ENCODE results near the gene CFAP99.

Gene CFAP99

GRCh38 chr4:2412534-2412884 lies 6.2 kb upstream of the CFAP99 start:
- no peak for DNase-seq (ENCODE audit: low read depth)

- peak; percentile 90 for DNase-seq (ENCODE audit: low read depth)
Observed at GRCh38 chr4:2412885-2413716, 5.7 kb upstream of the CFAP99 start.

DNA sequence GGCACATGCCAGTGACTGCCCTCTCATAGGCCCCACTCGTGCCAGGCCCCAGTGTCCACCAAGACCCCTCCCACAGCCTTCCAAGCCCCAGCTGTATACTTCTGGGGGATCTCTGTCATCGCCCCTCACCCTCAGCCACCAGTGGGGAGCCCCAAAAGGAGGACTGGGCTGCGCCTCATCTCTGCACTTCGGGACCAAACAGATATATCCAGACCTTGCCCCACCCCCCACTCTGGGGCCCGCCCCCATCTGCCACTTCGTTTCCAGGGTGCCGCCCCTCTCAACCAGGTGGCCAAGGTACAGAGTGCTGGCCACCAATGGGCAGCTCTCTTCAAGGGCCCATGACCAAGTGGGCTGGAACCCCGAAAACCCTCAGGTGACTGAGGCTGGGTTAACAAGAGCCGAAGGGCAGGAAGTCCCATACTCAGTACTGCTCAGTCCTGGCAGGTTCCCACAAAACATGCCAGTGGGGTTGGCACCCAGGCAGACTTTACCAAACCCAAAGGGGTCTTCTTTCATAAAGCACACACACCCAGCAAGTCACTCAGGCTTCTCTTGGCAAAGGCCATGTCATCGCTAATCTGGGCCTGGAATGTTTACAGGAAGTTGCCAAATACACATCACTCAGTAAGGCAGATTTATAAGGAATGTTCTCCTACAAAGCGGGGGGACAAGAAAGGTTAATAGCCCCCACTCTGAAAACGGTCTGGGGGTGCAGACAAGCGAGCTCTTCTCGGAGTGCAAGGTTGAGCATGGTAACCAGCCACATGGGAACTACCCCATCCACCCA lies 4.7 kb upstream of the CFAP99 start:
- DNase-seq (ENCODE audit: low read depth) = peak; percentile 54

GRCh38 chr4:2415213-2415612 lies 3.5 kb upstream of the CFAP99 start:
- DNase-seq (ENCODE audit: low read depth) = no peak

DNA sequence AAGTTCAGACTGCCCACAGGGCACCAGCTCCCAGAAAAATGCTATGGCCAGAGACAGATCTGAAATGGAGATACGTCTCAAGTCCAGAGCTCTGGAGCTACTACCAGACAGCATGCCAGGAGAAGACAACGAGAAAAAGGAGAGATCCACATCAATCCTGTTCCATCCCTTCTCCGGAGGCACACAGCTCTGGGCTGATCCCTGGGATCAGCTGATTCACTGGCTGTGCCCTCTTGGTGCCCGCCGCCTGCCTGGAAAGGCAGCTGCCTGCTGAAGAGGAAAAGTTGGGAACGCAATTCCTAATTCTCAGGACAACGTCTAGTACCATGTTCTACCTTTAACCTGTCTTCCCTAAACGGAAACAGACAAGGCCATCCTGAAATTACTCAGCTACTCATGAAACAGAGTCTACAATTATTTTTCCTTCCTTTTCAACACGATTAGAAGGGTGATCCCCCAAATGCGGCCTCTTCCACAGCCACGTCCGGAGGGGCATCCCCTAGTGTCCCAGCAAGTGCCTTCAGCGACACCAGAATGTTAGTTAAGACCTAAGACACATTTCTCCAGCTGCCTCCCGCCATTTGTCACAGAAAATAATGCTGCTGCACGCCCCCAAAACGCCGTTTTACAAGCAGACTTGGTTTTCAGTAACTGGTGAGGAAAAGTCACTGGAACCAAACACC lies 2.7 kb upstream of the CFAP99 start:
- DNase-seq (ENCODE audit: low read depth) = no peak

DNA sequence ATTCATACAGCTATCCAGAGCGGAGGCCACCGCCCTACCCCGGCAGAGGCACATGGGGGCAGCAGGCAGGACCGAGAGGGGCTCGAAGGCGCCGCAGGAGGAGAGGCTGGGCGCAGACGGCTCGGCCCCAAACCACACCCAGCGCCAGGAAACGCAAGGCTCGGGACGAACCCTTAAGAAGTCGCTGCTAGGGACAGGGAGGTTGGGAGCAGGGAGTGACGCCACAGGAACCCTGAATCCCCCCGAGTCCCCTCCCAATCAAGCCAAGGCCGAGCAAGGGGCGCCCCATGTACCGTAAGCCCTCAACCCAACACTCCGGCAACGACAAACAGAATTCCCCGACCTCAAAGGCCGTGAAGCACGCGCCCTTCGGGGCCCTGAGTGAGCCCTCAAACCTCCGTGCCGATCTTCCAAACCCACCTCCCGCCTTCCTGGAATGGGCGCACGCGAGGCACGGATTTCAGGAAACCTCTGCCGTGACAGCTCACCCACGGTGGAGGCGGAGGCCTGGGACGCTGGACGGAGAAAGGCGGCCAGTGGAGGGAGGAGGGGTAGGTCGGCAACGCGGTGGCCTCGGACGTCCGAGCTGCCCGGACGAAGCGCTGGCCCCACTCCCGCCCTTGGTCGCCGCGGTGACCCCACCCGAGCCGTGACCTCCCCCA lies 2.1 kb upstream of the CFAP99 start:
- DNase-seq (ENCODE audit: low read depth) = no peak

- DNase-seq (ENCODE audit: low read depth) = no peak
Observed at GRCh38 chr4:2417226-2417764, 1.5 kb upstream of the CFAP99 start.

GRCh38 chr4:2417765-2418649 lies 748 bp upstream of the CFAP99 start, which contains the start of gene ZFYVE28:
TSS of gene ZFYVE28 (minus strand) at chr4:2418645. CDS start at chr4:2418323, 322 bp downstream.
- peak; percentile 17 for DNase-seq (ENCODE audit: low read depth)

- DNase-seq (ENCODE audit: low read depth) = no peak
Observed at GRCh38 chr4:2419814-2420213, 1.1 kb downstream of the CFAP99 start.

GRCh38 chr4:2421928-2422327 lies 3.2 kb downstream of the CFAP99 start:
- no peak for DNase-seq (ENCODE audit: low read depth)

DNA sequence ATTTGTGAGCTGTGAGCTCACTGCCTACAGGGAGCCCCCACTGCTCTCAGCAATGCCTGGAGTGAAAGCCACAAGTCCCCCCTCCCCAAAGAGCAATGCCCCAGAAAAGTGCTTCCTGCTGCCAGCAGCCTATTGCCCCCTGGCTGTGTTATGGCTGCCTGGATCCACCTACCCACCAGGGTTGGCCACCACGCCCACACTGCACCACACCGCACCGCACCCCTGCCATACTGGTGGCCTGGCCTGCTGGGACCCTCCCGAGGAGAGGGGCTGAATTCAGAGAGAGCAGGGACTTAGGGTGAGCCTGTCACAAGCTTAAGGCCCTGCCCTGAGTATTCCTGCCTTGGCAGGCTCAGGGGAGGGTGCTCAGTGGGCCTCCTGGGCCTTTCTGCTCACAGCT lies 4.3 kb downstream of the CFAP99 start:
- DNase-seq (ENCODE audit: low read depth) = no peak

GRCh38 chr4:2423695-2424094 lies 4.9 kb downstream of the CFAP99 start:
- DNase-seq (ENCODE audit: low read depth) = no peak

- peak; percentile 47 for DNase-seq (ENCODE audit: low read depth)
Observed at GRCh38 chr4:2424581-2424980, 5.8 kb downstream of the CFAP99 start.

GRCh38 chr4:2425386-2426068 lies 6.8 kb downstream of the CFAP99 start:
- no peak for DNase-seq (ENCODE audit: low read depth)

GRCh38 chr4:2426069-2426397 lies 7.3 kb downstream of the CFAP99 start:
- no peak for DNase-seq (ENCODE audit: low read depth)

DNA sequence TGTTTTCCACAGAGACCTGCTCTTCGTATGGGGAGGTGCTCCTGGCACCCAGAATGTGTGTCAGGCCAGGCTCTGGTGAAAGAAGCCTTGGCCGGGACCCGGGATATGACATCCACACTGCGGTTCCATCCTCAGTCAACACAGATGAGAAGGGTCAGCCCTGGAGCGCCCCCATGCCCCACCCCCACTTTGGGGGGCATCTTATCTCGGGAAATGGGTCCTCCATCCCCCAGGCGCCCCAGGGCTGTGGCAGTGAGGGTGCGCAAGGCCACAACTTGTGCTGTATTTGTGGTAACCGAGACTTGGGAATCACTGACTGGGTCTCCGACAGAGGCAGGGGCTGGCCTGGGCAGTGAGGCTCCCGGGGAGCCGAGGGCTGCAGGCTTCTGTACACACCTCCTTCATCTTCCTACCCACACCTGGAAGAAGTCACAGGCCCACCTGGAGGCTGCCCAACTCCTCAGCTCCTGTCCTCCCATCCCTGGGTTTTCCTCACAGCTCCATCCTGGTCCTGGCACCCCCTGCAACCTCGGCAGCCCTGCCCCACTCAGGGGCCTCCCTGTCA lies 8.0 kb downstream of the CFAP99 start:
- DNase-seq (ENCODE audit: low read depth) = no peak

- DNase-seq (ENCODE audit: low read depth) = no peak
Observed at GRCh38 chr4:2427383-2428334, 8.9 kb downstream of the CFAP99 start.

DNA sequence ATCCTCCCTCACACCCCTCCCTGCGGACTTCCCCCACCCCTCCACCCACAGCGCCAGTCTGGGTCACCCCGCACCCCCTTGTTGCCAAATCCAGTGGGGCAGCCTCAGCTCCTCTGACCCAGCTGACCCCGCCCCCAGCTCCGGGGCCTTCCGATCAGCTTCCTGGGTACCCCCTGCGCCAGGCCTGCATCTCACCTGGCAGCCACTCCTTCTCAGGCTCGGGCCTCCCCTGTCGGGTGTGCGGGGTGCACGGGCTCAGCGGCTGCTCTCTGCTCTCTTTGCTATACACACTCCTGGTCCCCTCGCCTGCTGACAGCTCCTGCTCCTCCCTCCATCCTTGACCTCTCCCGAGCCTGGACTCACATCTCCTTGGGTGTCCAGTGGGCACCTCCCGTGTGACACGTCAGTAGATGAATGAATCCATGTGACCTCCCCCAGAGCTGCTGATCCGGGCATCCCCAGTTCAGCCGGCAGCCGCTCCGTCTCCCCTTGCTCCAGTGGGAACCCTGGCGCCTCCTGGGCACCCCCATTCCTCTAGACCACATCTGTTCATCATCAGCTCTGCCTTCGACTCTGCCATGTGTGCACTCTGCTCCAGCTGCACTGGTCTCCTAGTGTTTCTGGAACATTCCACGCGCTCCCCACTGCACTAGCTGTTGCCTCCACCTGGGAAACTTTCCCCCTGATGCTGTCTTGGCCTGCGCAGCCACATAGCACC lies 9.9 kb downstream of the CFAP99 start:
- DNase-seq (ENCODE audit: low read depth) = no peak
